Spleen (tissue), 7 donors: Measurements from ENCODE around the gene DELE1.

ENCODE experiments used
- POLR2A ChIP-seq, 3 donors: fragments of 450-650 bp; IDR thresholded peaks; one replicate each; pipeline ENCODE4 v1.5.1; 2017; ENCODE audit warnings: antibody characterized with exemption in 3 of 3, mild to moderate bottlenecking in 1 of 3
- POLR2AphosphoS5 ChIP-seq, 3 donors: sonication (generic); formaldehyde crosslinking; IDR thresholded peaks; one replicate each; pipeline ENCODE4 v1.5.1; 2017; ENCODE audit warnings: antibody characterized with exemption in 3 of 3
- TF ChIP-seq, protein P1 (sequence below), 11 experiments: fragments of 200-600 bp in 7 of 11; fragments of 450-650 bp in 4 of 11; sonication (generic) in 4 of 11; IDR thresholded peaks in 8 of 11; conservative IDR thresholded peaks in 3 of 11; 1 replicate in 7 of 11; 2 replicates in 4 of 11; pipeline versions ENCODE4 v1.4.0 to v1.8.0; 2016 to 2021; ENCODE audit warnings: antibody characterized with exemption in 11 of 11, inconsistent platforms in 4 of 11, mild to moderate bottlenecking in 1 of 11
- donor health status: DM: no; HTN: no; CAD: no; lungs with moderate emphysema.
- donor health status: DM: no; HTN: no; CAD: no.
- donor health status: DM: no; HTN: no; CAD: no.

DNA sequence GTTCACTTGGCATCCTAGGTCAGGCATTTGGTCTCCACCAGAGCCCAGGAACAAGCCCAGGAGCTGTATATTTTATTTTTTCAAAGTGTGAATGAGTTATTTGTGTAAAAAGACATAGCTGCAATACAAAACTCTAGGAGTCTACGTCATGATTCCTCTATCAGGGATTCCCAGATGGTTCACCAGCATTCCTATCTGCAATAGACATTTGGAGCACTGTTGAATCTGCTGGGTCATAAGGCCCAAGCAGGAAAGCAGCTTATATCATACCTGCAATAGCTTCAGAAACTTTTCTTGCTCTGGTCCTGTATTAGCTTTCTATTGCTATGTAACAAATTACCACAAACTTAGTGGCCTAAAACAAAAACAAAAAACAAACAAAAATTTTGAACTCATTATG, 16.7 kb upstream of the DELE1 start:
- TF ChIP-seq POLR2A (IDR thresholded peaks at IDR 0.05): no peak
- TF ChIP-seq, protein P1, sequence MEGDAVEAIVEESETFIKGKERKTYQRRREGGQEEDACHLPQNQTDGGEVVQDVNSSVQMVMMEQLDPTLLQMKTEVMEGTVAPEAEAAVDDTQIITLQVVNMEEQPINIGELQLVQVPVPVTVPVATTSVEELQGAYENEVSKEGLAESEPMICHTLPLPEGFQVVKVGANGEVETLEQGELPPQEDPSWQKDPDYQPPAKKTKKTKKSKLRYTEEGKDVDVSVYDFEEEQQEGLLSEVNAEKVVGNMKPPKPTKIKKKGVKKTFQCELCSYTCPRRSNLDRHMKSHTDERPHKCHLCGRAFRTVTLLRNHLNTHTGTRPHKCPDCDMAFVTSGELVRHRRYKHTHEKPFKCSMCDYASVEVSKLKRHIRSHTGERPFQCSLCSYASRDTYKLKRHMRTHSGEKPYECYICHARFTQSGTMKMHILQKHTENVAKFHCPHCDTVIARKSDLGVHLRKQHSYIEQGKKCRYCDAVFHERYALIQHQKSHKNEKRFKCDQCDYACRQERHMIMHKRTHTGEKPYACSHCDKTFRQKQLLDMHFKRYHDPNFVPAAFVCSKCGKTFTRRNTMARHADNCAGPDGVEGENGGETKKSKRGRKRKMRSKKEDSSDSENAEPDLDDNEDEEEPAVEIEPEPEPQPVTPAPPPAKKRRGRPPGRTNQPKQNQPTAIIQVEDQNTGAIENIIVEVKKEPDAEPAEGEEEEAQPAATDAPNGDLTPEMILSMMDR (IDR thresholded peaks at IDR 0.05 in 8 of 11, conservative IDR thresholded peaks at IDR 0.05 in 3 of 11): no peak
- TF ChIP-seq POLR2AphosphoS5 (IDR thresholded peaks at IDR 0.05): no peak
